Measurements from ENCODE around the gene LEO1.

Gene LEO1

DNA sequence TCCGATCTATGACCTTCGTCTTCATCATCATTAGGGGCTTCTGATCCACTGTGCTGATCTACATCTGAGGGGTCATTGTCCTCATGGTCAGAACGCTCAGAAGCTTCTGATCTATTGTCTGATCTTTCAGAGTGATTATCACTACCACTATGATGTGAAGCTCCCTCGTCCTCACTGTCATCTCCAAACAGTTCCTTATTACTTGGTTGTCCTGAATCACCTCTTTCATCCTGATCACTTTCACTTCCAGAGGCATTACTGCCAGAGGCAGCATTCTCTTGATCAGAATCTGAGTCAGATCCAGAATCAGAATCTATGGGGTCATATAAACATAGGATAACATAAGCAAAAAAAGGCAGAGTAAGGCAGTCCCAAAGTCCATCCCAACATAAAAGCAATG lies 5.4 kb downstream of the LEO1 start:
- DNase-seq (ENCODE audit: low read depth in 2 of 2), result no peak
- H3K4me3 ChIP-seq (replicated peaks in 1 of 2; ENCODE audit: low read depth in 2 of 2, low read length in 2 of 2), result no peak overlapping the region
- TF ChIP-seq, protein P1, sequence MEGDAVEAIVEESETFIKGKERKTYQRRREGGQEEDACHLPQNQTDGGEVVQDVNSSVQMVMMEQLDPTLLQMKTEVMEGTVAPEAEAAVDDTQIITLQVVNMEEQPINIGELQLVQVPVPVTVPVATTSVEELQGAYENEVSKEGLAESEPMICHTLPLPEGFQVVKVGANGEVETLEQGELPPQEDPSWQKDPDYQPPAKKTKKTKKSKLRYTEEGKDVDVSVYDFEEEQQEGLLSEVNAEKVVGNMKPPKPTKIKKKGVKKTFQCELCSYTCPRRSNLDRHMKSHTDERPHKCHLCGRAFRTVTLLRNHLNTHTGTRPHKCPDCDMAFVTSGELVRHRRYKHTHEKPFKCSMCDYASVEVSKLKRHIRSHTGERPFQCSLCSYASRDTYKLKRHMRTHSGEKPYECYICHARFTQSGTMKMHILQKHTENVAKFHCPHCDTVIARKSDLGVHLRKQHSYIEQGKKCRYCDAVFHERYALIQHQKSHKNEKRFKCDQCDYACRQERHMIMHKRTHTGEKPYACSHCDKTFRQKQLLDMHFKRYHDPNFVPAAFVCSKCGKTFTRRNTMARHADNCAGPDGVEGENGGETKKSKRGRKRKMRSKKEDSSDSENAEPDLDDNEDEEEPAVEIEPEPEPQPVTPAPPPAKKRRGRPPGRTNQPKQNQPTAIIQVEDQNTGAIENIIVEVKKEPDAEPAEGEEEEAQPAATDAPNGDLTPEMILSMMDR (IDR thresholded peaks at IDR 0.05; ENCODE audit: low read depth, low read length), result no peak

DNA sequence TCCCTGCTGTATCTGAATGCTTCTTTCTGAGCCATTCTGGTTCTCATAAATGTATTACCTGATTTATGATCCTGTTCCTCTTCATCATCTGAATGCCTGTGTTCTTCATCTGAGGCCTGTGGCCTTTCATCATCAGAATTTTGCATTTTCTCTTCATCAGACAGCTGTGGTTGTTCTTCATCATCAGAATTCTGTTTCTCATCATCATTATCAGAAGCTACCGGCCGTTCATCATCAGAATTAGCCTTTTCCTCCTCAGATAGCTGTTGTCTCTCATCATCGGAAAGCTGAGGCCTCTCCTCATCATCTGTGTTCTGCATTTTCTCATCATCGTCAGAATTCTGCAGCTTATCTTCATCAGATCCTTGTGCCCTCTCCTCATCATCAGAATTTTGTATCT lies 5.9 kb downstream of the LEO1 start:
- H3K4me3 ChIP-seq (replicated peaks in 1 of 2; ENCODE audit: low read depth in 2 of 2, low read length in 2 of 2), result no peak overlapping the region
- no peak for DNase-seq (ENCODE audit: low read depth in 2 of 2)
- TF ChIP-seq, protein P1 (IDR thresholded peaks at IDR 0.05; ENCODE audit: low read depth, low read length), result no peak

DNA sequence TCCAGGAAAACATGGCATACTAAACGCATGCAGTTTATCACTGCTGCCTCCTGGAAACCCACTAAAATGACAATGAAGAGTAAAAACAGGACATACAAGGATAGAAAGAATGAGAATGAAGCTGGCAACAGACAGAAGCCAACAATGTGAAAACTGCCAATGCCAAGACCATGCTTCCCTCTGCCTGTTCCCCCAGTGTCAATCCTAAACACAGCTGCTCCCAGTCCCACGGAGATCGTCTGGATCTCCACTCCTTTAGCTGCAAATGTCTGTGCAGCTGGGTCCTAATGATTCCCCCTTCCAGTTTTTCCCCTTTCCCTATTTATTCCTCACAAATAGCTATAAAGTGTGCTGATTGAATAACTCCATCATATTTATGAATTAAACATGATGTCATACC lies 16.1 kb downstream of the LEO1 start:
- H3K4me3 ChIP-seq (replicated peaks in 1 of 2; ENCODE audit: low read depth in 2 of 2, low read length in 2 of 2), result no peak overlapping the region
- TF ChIP-seq, protein P1 (IDR thresholded peaks at IDR 0.05; ENCODE audit: low read depth, low read length), result no peak
- DNase-seq (ENCODE audit: low read depth in 2 of 2), result no peak

DNA sequence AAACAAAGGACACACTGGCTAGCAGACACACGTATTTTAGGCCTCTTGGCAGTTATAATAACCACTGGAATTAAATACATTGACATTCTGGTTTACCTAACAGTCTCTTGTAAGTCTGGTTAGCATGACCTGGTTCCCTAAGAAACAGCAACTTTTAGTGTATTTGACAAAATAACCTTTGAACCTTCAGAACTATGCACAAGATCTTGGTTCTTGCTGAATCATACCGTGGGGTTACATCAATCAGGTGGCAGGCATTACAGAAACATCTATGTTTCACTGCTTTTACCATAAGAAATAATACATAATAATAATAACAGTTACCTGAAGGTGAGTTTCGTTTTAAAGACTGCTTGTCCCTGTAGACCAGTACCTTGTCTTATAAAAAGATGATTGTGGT lies 18.8 kb downstream of the LEO1 start:
- TF ChIP-seq, protein P1 (IDR thresholded peaks at IDR 0.05; ENCODE audit: low read depth, low read length), result no peak
- no peak for DNase-seq (ENCODE audit: low read depth in 2 of 2)
- H3K4me3 ChIP-seq (replicated peaks in 1 of 2; ENCODE audit: low read depth in 2 of 2, low read length in 2 of 2), result no peak overlapping the region

DNA sequence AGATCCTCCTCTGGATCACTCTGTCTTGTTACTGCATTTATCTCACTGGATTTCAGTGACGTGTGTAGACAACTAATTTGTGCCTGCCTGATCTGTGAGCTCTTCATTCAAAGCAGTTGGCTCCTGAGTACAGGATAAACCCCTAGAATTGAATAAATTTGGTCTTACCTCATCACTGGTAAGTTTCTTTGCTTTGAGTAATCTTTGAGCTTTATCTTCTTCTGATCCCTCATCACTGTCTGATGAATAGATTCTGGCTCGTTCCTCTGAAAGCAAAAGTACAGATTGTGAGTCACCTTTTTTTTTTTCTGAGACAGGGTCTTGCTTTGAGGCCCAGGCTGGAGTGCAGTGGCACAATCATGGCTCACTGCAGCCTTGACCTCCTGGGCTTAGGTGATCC lies 24.5 kb downstream of the LEO1 start:
- H3K4me3 ChIP-seq (replicated peaks in 1 of 2; ENCODE audit: low read depth in 2 of 2, low read length in 2 of 2), result no peak overlapping the region
- DNase-seq (ENCODE audit: low read depth in 2 of 2), result no peak

DNA sequence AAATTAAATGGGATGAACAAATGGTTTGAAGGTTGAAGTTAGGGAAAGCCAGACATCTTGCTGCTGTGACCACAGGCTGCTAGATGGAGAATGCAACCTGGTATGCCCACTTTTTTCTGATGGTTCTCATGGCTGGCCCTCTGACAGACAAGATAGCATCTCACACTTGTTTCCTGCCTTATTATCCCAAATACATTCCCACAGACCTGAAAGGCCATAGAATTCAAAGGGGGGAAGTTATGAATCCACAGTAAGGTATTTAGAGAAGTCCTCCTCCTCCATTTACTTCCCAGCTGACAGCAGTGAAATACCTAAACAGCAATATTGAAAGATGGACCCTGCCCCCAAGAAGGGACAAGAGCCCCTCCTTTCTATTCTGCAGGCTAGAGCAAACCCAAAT lies 32.4 kb downstream of the LEO1 start:
- DNase-seq (ENCODE audit: low read depth in 2 of 2), result peak in 1 of 2 donors; percentile 37
- no peak overlapping the region for H3K4me3 ChIP-seq (replicated peaks in 1 of 2; ENCODE audit: low read depth in 2 of 2, low read length in 2 of 2)
- TF ChIP-seq, protein P1 (IDR thresholded peaks at IDR 0.05; ENCODE audit: low read depth, low read length), result no peak

More for the DNA sequence above, 24.5 kb downstream of the LEO1 start:
- TF ChIP-seq, protein P1 (IDR thresholded peaks at IDR 0.05; ENCODE audit: low read depth, low read length), result no peak

DNA sequence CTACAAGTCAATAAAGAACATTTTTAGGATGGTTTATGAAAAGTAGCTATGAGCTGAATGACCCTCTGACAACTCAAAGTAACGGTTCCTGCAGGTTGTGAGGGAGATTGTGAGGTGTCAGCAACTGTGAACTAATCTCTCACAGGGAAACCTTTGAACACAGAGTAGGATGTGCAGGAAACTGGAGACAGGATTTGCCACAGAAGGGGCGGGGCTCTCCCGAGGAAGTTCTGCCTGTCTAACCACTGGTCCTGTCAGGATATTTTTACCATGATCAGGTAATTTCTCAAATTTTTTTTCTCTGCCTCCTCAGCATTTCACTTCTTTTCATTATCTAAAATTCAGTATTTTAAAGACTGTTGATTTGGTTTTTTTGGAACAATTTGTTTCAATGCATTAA lies 33.3 kb downstream of the LEO1 start:
- H3K4me3 ChIP-seq (replicated peaks in 1 of 2; ENCODE audit: low read depth in 2 of 2, low read length in 2 of 2), result no peak overlapping the region
- TF ChIP-seq, protein P1 (IDR thresholded peaks at IDR 0.05; ENCODE audit: low read depth, low read length), result no peak
- no peak for DNase-seq (ENCODE audit: low read depth in 2 of 2)

Measured in cardiac fibroblast (primary cell).